ENCODE data around the gene BCAR3.

- no peak for TF ChIP-seq CTCF (IDR thresholded peaks at IDR 0.05; ENCODE audit: insufficient read depth, low read length, poor library complexity, severe bottlenecking)
- no peak for TF ChIP-seq EZH2phosphoT487 (conservative IDR thresholded peaks at IDR 0.05; ENCODE audit: low read length)
Measured at GRCh38 chr1:93554883-93555872, 126.5 kb downstream of the BCAR3 start.

Measured in SU-DHL-6 (cell line).